HG03135 (cell line): Measurements from ENCODE around the gene SYF2.
"Not testable (repeated sequence)": the region's sequence is repeated elsewhere in the genome, so short reads cannot be mapped to it uniquely, and the experiment has no call there.

Source experiments
- ATAC-seq: cut with Tn5 transposase; IDR thresholded peaks from one replicate; pipeline ENCODE4 v1.9.1; 2021; ENCODE audit warnings: mild to moderate bottlenecking, moderate library complexity; ENCODE audit not compliant: unreplicated experiment

The SYF2 gene

GRCh38 chr1:25232027-25232865, at the start of gene SYF2:
SYF2 (minus strand) TSS chr1:25232502; CDS start chr1:25232467, 35 bp downstream.
- ATAC-seq: peak; percentile 77

GRCh38 chr1:25279693-25280111, 47.4 kb upstream of the SYF2 start:
- ATAC-seq: not testable (repeated sequence)

DNA sequence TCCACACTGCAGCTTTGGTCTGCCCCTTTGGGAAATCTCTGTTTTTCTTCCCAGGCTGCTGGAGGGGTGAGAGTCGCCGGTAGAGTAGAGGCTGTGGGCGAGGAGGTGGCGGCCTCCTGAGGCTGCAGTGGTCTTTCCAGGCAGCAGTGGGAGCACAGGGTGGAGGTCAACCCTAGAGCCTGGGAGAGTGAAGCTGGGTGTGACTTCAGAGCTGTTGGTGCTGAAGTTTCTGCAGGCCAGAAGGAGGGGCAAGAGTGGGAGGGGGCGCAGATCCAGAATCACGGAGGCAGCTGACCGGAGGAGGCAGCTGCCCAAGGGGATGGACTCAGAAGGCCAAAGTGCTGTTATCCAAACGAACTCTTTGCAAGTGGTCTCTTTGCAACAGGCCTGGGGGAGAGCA, 46.5 kb upstream of the SYF2 start:
- ATAC-seq: not testable (repeated sequence)

GRCh38 chr1:25278358-25278757, 46.1 kb upstream of the SYF2 start:
- not testable (repeated sequence) for ATAC-seq

GRCh38 chr1:25277295-25277694, 45.0 kb upstream of the SYF2 start:
- not testable (repeated sequence) for ATAC-seq

DNA sequence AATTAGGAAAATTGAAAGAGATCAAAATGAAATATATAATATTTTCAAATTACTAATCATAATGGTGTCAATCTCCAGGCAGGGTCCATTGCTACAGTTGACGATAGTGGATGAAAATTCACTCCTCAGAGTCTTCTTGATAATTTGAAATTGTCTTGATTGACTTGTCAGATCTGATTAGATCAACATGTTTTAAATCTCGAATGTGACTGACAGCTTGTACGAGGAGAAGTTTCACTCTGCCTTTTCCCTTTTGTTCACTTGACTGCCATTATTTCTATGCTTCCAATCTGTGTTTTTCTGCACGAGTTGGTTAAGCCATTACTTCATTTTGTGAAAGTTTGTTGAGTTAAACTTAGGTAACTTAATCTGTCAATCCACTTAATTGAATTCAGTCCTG, 43.3 kb upstream of the SYF2 start:
- not testable (repeated sequence) for ATAC-seq

DNA sequence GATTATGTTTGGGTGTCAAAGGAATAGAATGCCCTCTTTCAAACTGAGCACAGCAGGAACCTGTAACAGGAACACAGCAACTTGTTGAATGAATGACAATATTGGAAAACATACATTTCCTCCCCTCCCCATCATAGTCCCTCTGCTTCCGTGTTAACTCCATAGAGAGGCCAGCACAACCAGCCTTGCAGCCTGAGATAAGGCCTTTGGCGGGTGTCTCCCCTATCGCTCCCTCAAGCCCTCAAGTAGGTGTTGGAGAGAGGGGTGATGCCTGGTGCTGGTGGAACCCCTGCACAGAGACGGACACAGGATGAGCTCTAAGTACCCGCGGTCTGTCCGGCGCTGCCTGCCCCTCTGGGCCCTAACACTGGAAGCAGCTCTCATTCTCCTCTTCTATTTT, 39.9 kb upstream of the SYF2 start, which contains the start of gene RHD:
RHD (plus strand) TSS at position 272 of the 400 bp plus-strand sequence; CDS start at position 311, 39 bp downstream.
- not testable (repeated sequence) for ATAC-seq

DNA sequence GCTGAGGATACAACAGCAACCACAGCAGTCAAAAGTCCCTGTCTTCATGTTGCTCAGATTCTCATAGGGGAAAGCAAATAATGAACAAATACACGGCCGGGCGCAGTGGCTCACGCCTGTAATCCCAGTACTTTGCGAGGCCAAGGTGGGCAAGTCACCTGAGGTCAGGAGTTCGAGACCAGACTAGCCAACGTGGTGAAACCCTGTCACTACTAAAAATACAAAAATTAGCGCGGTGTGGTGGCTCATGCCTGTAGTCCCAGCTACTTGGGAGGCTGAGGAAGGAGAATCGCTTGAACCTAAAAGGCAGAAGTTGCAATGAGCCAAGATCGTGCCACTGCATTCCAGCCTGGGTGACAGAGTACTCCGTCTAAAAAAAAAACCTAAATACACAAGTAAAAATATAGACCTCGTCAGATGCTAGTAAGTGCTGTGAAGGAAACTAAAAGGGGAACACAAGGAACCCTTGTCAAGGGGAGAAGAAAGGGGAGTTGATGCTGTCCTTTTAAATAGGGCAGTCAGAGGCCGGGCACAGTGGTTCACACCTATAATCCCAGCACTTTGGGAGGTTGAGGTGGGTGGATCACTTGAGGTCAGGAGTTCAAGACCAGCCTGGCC, 36.0 kb upstream of the SYF2 start:
- ATAC-seq: not testable (repeated sequence)

- ATAC-seq: peak; percentile 62
Observed at GRCh38 chr1:25267288-25268142, 35.2 kb upstream of the SYF2 start.

DNA sequence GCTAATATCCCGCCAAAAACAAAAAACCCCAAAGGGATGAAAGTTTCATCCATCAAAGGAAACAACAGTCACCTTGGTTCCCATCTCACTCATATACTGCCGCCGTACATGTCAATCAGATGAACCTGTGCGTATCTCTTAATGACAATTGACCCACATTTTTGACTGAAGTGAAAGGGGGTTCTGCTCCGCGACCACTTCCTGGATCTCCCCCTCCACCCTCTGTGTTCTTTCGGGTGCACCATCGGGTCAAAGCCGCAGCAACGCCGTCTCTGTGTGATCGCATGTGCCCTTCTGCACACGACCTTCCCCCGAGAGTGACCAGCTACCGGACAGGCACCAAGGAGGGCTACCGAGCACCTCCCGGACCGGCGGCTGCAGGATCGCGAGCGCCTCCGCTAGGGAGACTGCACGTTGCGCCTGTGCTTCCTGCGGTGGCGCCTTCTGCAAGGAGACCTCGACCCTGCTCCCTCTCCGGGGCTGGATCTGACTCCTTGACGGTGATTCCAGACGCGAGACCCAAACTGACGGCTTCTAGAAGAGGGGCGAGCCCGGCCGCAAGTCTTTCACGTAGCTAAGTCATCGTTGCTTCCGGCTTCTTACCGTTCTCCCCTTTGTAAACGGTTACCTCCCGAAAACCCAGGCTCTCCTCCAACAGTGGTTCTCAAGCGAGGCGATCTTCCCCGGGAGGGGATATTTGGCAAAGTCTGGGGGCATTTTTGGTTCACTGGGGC, 34.4 kb upstream of the SYF2 start:
- ATAC-seq: peak; percentile 22

- not testable (repeated sequence) for ATAC-seq
Observed at GRCh38 chr1:25260336-25260735, 28.0 kb upstream of the SYF2 start.

- not testable (repeated sequence) for ATAC-seq
Observed at GRCh38 chr1:25259813-25260212, 27.5 kb upstream of the SYF2 start.

GRCh38 chr1:25257196-25257595, 24.9 kb upstream of the SYF2 start:
- ATAC-seq: no peak

- no peak for ATAC-seq
Observed at GRCh38 chr1:25256578-25256965, 24.3 kb upstream of the SYF2 start.

GRCh38 chr1:25255706-25256577, 23.6 kb upstream of the SYF2 start:
- ATAC-seq: no peak

DNA sequence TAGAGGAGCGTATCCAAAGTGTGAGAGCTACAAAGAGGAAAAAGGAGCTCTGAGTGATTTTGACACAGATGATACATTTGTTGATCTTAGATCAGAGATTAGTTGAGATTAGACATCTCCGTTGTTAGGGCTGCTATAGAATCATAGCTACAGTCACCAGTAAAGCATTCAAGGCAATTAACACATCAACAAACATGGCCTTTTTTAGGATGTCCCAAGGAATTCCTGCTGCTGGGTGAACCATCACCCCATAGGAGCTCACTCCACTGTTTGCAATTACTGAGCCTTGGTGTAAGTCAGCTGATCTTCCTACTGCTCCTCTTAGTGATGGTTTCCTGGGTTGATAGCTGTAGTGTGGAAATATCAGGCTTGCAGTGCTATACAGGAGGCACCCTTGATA, 21.6 kb upstream of the SYF2 start:
- no peak for ATAC-seq

DNA sequence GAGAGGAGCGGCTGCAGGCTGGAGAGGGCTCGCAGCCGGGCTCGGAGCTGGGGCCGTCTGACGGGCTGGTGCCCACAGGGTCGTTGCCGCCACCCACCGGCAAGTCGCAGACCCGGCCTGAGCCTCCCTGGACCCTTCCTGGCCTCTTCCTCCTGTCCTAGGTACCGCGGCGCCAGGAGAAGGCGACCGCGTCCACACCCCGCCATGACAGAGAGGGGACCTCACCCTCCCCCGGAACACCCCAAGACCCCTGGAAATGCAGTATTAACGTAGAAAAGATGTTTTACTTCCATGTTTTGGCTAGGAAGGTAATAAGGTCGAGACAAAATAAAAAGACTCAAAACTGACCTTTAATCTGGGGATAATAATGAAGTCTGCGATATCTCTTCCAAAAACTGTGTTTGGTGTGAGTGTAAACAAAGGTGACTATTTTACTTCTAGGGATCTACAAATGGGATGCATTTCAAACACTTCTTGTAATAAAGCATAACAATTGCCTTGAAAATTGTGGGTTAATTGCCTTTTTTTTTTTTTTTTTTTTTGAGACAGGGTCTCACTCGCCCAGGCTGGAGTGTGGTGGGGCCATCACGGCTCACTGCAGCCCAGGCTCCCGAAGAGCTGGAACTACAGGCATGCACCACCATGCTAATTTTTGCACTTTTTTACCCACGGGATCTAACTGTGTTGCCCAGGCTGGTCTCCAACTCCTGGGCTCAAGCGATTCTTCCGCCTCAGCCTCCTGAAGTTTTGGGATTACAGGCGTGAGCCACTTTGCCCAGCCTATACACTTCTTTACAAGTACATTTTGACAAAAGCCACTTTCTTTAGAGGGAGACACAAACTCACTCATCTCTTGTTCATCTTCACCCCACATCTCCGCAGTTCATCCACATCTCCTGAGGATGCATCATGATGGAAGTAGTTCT, 15.8 kb upstream of the SYF2 start:
- peak; percentile 52 for ATAC-seq

DNA sequence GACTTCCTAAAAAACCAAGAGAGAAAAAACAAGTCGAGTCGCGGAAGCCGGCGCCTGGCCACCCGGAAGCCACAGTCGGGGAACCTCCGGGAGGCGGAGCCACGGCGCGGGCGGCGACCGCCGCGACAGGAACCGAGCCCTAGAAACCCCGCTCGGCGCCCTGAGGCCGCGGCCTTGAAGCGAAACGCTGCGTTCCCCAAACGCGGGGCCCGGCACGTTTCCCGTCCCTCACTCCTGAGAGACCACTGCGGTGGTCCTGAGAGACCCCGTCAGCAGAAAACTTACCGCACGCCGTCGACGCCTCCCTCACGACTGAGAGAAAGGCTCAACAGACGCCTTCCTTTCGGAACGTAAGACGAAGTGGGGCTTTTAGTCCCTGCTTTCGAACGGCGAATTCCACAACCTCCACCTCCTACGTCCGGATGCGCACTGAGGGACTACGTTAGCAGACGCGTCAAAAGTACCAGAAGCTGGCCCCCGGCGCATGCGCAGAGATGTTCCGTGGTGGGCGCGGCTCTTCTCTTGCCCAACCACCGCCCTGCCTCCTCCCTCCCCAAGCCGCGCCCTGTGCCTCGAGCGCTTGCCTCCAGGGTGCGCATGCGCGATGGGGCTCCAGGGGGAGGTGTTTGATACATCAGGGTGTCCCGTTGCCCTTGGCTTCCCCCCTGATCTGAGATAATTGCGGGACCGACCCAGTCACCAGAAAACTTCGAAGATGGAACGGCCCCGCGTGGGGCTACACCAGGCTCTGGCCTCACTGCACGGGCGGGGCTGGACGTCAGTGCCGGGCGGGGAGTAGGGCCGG, 14.9 kb upstream of the SYF2 start, which contains the start of gene RSRP1:
RSRP1 (minus strand) TSS at position 431 of the 805 bp plus-strand sequence. CDS start 491 bp downstream, outside the sequence.
- ATAC-seq: peak; percentile 72
